NOMO-1 treated with DMSO at 0.1 percent for 48 hours (cell line): ENCODE results near the gene RNF34.

ENCODE experiments used
- DNase-seq: peaks from one replicate; lab custom pipeline; 2025; ENCODE audit not compliant: unreplicated experiment; lab: John Stamatoyannopoulos, UW

Gene RNF34

DNA sequence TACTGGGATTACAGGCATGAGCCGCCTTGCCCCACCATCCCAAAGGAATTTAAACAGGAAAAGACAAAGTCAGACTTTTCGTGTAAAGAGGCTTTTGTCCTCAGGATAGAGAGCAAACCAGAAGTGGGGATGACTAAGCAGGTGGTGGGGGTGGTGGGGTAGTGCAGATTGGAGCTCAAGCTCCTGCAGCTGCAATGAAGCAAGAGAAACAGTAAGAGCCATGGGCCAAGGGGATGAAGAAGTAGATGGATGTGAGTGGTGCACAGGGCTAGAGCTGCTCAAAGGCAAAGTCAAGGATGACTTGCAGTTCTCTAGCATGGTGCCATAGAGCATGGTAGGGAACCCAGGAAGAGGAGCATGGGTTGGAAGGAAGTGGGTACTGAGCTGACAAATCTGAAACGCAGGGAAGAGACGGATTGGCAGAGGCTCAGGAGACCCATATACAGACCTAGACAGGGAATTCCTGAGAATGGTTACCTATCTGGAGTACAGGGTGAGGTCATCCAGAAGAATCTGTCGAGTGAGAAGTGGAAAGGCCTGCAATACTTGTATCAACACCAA lies 11.4 kb upstream of the RNF34 start:
- DNase-seq: peak; percentile 87

- no peak for DNase-seq
These were observed 9.1 kb upstream of the RNF34 start for GRCh38 chr12:121390856-121391255.

DNA sequence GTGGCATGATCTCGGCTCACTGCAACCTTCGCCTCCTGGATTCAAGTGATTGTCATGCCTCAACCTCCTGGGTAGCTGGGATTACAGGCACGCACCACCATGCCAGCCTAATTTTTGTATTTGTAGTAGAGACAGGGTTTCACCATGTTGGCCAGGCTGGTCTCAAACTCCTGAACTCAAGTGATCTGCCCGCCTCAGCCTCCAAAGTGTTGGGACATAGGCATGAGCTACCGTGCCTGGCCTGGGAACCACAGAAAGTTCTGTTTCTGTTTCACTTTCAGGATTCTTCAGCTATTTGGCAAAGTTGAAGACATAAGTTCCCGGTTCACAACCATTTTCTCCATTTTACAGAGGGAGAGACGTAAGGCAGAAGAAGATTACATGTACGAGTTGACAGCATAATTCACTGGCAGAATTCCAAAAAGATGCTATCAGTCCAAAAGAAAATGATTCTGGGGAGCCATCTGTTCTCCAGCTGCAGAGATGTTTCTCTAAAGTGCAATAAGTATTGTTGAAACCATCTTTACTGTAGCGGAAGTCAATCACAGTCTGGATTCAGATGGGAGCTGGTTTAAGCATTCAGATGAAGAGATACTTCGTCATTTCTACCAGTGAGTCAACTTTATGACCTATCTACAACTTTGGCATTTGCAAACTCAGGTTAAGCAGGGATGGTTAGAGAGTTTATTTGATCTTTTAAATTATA lies 8.1 kb upstream of the RNF34 start:
- peak; percentile 80 for DNase-seq

DNA sequence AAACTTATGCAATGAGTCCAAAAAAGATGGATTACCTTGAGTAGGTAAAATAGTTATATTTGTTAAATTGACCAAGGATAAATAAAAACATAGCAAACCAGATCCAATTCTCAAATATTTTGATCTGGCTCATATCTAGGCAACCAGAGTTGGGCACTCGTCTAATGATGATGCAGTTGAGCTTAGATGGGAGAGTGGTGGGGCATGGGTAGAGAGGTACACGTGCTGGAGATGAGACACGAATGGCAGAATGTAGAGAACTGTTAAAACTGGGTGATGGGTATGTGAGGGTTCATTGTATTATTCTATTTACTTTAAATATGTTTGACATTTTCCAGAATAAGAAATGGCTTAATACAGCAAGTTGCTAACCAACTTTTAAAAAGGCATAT lies 7.6 kb upstream of the RNF34 start:
- no peak for DNase-seq

- no peak for DNase-seq
These were observed 2.4 kb upstream of the RNF34 start for GRCh38 chr12:121397521-121397920.

- no peak for DNase-seq
These were observed 1.6 kb upstream of the RNF34 start for GRCh38 chr12:121398355-121398754.

DNA sequence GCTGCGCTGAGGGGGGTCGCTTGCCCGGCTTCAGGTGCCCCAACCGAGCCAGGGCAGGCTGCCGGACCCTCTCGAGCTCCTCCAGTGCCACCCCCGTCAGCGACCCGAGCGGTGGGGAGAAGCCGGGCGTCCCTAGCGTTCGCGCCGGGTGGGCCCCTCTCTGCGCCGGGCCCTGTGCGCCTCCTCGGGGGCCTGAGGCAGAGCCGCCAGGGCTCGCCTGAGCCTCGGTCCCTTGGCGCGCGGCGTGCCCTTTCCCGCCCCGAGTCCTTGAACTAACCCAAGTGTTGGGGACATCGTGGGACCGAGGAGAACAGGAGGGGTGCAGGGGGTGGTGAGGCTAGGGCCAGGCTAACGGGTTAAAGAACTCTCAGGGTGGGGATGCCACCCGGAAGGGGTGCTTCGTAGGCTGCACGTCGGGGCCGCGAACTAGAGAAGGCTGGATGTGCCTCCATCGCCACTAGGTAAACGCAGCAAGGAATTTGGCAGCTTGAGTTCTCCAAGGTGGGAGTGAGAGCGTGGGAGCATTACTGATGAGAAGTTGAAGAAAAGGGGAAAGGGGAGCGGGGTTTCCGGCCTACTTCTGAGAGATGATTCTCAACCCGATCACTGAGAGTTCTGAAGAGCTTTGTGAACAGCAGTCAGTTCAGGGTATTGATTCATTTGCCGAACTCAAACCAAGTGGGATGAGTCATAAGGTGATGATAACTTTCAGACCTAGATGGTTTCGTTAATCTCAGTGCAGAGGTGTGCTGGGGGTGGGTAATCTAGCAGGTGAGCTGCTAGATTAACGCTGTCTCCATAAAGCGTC lies 618 bp downstream of the RNF34 start:
- peak; percentile 24 for DNase-seq

DNA sequence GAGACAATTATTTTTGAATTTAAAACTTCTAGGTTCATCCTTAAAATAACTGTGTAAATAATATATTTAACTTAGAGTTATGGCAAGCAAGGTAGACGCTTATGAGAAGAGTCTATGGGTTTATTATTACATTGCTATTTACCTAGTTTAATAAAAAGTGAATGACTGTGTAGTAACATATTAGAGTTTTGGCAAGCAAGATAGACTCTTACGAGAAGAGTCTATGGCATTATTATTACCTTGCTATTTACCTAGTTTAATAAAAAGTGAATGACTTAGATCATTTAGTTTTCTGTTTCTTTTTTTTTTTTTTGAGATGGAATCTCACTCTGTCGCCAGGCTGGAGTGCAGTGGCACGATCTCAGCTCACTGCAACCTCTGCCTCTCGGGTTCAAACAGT lies 3.8 kb downstream of the RNF34 start:
- DNase-seq: no peak

DNA sequence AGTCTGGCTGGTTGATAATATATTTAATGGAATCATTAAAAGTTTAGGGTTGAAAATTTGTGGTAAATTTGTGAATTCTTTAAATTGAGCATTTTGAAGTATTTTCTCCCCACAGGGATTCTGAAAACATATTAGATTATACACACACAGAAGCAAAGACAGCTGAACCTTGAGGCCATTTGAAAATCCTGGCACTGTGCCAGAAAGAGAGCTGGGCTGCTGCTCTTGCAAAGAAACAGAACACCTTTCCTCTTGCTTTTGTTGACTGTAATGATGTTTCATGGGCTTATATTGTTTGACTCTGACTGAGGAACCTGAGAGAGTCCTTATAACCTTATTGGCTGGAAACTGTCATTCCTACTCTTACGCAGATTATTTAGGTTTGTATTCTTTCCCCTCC lies 4.8 kb downstream of the RNF34 start:
- DNase-seq: no peak

DNA sequence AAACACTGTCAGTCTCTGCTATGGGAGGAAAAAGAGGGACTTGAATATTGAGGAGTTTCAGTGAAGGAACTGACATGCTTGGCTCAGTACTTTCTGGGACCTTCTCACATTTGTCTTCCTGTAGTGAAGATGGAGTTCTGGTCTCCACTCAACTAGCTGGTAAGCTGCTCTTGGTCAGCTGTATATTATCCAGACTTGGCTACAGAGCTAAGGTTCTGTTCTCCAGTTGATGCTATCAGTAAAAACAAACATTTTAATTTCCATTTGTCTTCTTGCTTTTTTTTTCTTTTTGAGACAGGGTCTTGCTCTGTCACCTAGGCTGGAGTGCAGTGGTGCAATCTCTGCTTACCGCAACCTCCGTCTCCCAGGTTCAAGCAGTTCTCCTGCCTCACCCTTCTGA lies 5.3 kb downstream of the RNF34 start:
- no peak for DNase-seq

DNA sequence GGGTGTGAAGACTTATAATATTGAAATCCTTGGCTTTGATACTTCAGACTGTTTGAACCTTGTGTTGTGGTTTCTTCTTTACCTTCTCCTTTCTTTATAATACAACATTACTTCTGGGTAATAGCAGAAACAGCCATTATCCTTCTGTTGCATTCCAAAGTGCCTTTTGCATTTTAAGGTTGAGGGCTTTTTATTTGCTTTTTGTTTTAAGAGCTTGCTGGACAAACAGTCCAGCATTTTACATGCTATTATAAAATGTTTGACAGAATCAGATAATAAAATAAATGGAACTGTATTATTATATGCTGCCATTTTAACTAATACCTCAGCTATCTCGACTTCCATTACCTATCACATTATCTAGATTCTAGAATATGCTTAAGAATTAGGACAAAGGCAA lies 14.0 kb downstream of the RNF34 start:
- DNase-seq: no peak

GRCh38 chr12:121417847-121418246 lies 17.9 kb downstream of the RNF34 start:
- DNase-seq: no peak

- DNase-seq: no peak
These were observed 20.2 kb downstream of the RNF34 start for GRCh38 chr12:121420109-121420508.

DNA sequence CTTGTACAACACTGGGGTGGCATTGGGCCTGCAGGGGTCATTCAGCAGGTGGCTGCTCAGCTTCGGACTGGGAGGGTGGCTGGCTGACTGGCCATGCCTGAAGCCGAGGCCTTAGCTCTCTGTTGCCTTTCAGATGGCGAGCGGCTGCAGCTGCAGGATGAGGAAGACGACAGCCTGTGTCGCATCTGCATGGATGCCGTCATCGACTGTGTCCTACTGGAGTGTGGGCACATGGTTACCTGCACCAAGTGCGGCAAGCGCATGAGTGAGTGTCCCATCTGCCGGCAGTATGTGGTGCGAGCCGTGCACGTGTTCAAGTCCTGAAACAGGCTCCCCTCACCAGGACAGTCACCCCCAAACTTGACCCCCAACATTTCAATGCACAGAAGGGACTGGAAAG lies 23.3 kb downstream of the RNF34 start:
- DNase-seq: no peak

DNA sequence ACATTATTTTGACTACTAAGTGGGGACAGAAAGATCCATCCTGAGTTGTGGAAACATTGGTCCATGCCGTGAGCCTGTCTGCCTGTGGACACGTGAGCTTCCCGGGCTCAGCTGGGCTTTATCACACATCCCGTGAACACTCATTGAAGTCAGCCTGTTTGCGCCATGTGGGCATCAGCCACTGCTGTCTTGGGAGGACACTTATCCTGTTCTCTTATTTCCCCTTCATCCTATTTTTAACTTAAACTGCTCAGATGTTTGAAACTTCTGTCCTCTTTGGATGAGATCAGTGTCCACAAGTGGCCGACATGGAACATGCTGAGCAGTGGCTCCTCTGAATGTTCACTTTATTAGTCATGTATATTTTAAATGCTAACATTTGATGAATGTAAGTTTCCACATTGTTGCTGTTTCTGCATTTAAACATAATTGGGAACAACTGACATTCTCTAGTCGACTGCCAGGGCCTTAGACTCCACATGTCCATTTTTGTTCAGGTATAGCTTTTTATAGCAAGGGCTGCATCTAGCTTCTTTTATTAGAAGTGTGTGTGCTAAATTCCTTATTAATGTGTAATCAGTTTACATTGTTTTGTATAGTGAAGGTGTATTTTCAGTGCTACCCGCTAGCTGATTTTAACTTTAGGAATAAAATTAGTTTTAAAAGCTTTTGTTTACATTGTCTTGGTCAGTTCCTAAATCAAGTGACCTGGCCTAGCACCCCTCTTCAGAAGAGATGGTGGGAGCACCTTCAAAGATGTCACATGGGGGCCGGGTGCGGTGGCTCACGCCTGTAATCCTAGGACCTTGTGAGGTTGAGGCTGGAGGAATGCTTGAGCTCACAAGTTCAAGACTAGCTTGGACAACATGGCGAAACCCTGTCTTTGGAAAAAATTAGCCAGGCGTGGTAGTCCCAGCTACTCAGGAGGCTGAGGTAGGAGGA lies 24.0 kb downstream of the RNF34 start:
- DNase-seq: peak; percentile 32

GRCh38 chr12:121424624-121424975 lies 24.7 kb downstream of the RNF34 start:
- no peak for DNase-seq

GRCh38 chr12:121427556-121428050 lies 27.7 kb downstream of the RNF34 start:
- peak; percentile 15 for DNase-seq

GRCh38 chr12:121428883-121429282 lies 29.0 kb downstream of the RNF34 start:
- no peak for DNase-seq

DNA sequence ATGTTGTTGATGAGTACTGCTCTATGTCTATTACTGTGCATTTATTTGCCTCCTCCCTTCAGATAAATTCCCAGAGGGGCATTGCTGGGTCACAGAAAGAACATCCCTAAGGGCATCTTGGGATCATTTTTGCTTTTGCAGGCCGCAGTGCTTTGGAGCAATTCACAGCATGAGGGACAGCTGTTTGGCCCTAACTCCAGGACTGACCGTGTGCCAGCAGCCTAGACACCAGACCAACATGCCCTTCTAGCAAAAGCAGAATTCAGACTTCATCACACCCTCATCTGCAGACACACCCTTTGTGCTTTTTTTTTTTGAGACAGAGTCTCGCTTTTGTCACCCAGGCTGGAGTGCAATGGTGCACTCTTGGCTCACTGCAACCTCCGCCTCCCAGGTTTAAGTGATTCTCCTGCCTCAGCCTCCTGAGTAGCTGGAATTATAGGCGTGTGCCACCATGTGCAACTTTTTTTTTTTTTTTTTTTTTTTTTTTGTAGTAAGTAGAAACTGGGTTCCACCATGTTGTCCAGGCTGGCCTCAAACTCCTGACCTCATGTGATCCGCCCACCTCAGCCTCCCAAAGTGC lies 31.0 kb downstream of the RNF34 start:
- no peak for DNase-seq

- no peak for DNase-seq
These were observed 33.0 kb downstream of the RNF34 start for GRCh38 chr12:121432740-121433480.
